ENCODE data around the gene PPP6C. TPM values are rescaled to one million over a fixed set of nuclear protein-coding genes. Genes with fewer than 3 reads are reported as not detected.

PPP6C gene
- 12.1 and 16.2 TPM in 2 replicates for total RNA-seq

GRCh38 chr9:125189361-125190289 lies at the start of gene PPP6C:
PPP6C (minus strand) TSS chr9:125189803; CDS start chr9:125189718, 85 bp downstream.

GRCh38 chr9:125200216-125201047 lies 10.8 kb upstream of the PPP6C start, which contains the start of gene RABEPK:
RABEPK (plus strand) TSS chr9:125200542; CDS start chr9:125203014, 2,472 bp downstream.

GRCh38 chr9:125143377-125144090 lies 46.1 kb downstream of the PPP6C start, which contains the start of gene SCAI:
SCAI (minus strand) TSS chr9:125143528; CDS start chr9:125143437, 91 bp downstream.

Other genes starting within 250 kb of the PPP6C start
- gene GOLGA1, start 248.7 kb downstream of the PPP6C start, total RNA-seq: 7.7 and 11.0 TPM in 2 replicates
- gene SCAI, start 46.3 kb downstream of the PPP6C start, total RNA-seq: 3.5 and 4.8 TPM in 2 replicates
- 26.8 and 35.0 TPM in 2 replicates for gene RABEPK, start 10.7 kb upstream of the PPP6C start, total RNA-seq
- gene HSPA5, start 51.5 kb upstream of the PPP6C start, total RNA-seq: 188 and 250 TPM in 2 replicates
- 39.4 and 54.3 TPM in 2 replicates for gene GAPVD1, start 72.0 kb upstream of the PPP6C start, total RNA-seq

All from endothelial cell of coronary artery (primary cell).